A549 (cell line): ENCODE data around the gene P4HB.

Experiments
- RFX5 ChIP-seq: fragments of 450-650 bp; IDR thresholded peaks from 2 replicates; pipeline ENCODE4 v1.7.1; 2014; ENCODE audit warnings: antibody characterized with exemption, mild to moderate bottlenecking, moderate library complexity
- TF ChIP-seq, protein P1 (sequence below): fragments of >200 bp; sonication (Bioruptor Twin); formaldehyde crosslinking; IDR thresholded peaks from 3 replicates; pipeline ENCODE4 v1.5.1; 2016
- TF ChIP-seq, protein P2 (sequence below): fragments of 150-350 bp; IDR thresholded peaks from 2 replicates; pipeline ENCODE4 v1.6.1; 2014; ENCODE audit warnings: low read depth, mild to moderate bottlenecking, low read length

DNA sequence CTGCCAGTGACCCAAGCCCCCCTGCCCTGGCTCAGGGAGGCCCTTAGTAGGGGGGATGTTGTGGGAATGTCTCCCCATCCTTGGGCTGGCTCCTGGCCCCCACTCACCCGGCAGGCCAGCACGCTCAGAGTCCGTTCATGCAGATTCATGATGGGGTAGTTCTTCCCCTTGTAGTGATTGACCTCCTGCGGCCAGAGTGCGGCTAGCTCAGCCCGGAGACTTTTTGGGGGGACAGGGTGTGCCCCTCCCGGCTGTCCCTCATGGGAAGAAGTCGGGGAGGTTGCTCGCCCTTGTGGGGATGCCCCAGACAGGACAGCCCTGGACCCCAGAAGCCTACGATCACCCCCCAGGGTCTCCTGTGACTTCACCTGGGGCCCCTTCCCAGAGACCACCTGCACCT is 45.7 kb upstream of the P4HB start:
- TF ChIP-seq, protein P1, sequence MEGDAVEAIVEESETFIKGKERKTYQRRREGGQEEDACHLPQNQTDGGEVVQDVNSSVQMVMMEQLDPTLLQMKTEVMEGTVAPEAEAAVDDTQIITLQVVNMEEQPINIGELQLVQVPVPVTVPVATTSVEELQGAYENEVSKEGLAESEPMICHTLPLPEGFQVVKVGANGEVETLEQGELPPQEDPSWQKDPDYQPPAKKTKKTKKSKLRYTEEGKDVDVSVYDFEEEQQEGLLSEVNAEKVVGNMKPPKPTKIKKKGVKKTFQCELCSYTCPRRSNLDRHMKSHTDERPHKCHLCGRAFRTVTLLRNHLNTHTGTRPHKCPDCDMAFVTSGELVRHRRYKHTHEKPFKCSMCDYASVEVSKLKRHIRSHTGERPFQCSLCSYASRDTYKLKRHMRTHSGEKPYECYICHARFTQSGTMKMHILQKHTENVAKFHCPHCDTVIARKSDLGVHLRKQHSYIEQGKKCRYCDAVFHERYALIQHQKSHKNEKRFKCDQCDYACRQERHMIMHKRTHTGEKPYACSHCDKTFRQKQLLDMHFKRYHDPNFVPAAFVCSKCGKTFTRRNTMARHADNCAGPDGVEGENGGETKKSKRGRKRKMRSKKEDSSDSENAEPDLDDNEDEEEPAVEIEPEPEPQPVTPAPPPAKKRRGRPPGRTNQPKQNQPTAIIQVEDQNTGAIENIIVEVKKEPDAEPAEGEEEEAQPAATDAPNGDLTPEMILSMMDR: no peak
- TF ChIP-seq, protein P2, sequence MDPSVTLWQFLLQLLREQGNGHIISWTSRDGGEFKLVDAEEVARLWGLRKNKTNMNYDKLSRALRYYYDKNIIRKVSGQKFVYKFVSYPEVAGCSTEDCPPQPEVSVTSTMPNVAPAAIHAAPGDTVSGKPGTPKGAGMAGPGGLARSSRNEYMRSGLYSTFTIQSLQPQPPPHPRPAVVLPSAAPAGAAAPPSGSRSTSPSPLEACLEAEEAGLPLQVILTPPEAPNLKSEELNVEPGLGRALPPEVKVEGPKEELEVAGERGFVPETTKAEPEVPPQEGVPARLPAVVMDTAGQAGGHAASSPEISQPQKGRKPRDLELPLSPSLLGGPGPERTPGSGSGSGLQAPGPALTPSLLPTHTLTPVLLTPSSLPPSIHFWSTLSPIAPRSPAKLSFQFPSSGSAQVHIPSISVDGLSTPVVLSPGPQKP: no peak
- no peak for TF ChIP-seq RFX5
